ENCODE measurements around the gene GLB1L. TPM values are rescaled to one million over a fixed set of nuclear protein-coding genes. Genes with fewer than 3 reads are reported as not detected.
A peak's percentile ranks its signal among the peaks of the same experiment; 100 is the strongest.

Gene GLB1L
- total RNA-seq, result 1 to 10 TPM; 2.1 to 4.2 (median 2.8) TPM
- long read RNA-seq, result 0 reads

DNA sequence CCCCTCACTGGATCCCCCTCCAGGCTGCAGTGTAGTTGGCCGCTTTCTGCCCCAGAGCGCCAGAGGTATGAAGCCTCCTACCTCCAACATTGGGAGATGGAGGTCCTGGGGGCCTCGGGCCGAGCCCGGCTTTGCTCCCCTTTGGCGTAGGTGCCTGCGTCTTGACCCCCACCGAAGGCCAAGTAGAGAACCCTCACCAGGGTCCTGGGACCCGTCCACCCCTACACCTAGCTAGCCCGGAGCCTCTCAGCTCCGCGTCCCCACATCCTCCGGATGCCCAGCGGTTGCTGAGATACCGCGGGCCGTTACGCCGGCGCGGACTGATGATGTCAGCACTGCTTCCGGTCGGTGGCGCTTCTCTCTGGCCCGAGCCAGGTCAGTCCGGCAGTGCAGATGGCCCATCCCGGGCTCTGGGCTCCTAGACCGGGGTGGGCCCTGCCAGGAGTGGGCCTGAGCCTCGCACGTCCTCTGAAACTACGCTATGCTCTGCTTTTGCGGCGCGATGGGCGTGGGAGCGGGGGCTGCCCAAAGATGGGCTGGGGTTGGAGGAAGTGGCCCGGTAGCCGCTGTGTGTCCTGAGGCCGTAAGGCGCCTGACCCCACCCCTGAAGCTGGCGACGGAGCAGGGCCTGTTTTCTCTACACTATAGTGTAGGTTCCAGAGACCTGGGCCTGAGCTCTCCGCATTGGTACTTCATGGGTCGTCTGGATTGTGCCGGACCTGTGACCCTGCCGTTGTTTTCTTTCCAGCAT lies at the start of gene GLB1L, which contains the start of gene STK16:
GLB1L (minus strand) TSS at position 297 of the 751 bp plus-strand sequence. CDS start 1,871 bp downstream, outside the sequence.
STK16 (plus strand) TSS at position 332 of the 751 bp plus-strand sequence. CDS start 521 bp downstream, outside the sequence.
- ATAC-seq (peak; percentile 78 to 79 (median 78)), DNase-seq (peak; percentile 93 to 96 (median 95))
- Histone ChIP-seq H3K27me3 (no peaks in the 10 kb centered on the region), H3K36me3 (peaks cover 0 to 5% (median 2%) of the 10 kb centered on the region in 4 donors), H3K4me1 (peaks cover 2 to 50% (median 23%) of the 10 kb centered on the region in 4 donors), H3K27ac (peak within 1 kb of the TSS; percentile 94 to 95 (median 94)), H3K4me3 (peak within 1 kb of the TSS; percentile 96 to 98 (median 96)), H3K9me3 (no peaks in the 10 kb centered on the region)
- peak; percentile 91 for TF ChIP-seq POLR2A (IDR thresholded peaks at IDR 0.05)
- no peak for TF ChIP-seq CTCF (IDR thresholded peaks at IDR 0.05)
- 0% methylated on average over 7 of the region's 46 CpGs for WGBS (ENCODE audit: insufficient coverage, low coverage, low lambda C conversion rate, missing lambda C conversion rate)
- intact Hi-C loops (cut with DNase I), result no loop called here

GRCh38 chr2:219294356-219295351 lies 49.4 kb upstream of the GLB1L start:
- WGBS (ENCODE audit: insufficient coverage, low coverage, low lambda C conversion rate, missing lambda C conversion rate), result 11% methylated on average over 16 of the region's 67 CpGs
- Histone ChIP-seq H3K4me3 (peak overlapping the region; percentile 56 to 59 (median 57)), H3K9me3 (no peaks in the 10 kb centered on the region), H3K27me3 (no peaks in the 10 kb centered on the region), H3K27ac (peak overlapping the region in 2 of 3 donors; percentile 40 to 63), H3K36me3 (no peaks in the 10 kb centered on the region), H3K4me1 (peaks cover 0 to 2% (median 0%) of the 10 kb centered on the region in 4 donors)
- peak; percentile 96 to 98 (median 96) for ATAC-seq
- peak; percentile 92 to 93 (median 92) for DNase-seq
- TF ChIP-seq CTCF (IDR thresholded peaks at IDR 0.05) (peak; percentile 99 to 100 (median 99)), POLR2A (IDR thresholded peaks at IDR 0.05) (peak; percentile 49)
- intact Hi-C loops (cut with DNase I), result loop anchor here in 1 of 2 donors (5.0 to 10.0 kb wide), 3 partner anchors 70 to 270 kb away; partner anchors contain the start of genes ANKZF1, ATG9A and NHEJ1

DNA sequence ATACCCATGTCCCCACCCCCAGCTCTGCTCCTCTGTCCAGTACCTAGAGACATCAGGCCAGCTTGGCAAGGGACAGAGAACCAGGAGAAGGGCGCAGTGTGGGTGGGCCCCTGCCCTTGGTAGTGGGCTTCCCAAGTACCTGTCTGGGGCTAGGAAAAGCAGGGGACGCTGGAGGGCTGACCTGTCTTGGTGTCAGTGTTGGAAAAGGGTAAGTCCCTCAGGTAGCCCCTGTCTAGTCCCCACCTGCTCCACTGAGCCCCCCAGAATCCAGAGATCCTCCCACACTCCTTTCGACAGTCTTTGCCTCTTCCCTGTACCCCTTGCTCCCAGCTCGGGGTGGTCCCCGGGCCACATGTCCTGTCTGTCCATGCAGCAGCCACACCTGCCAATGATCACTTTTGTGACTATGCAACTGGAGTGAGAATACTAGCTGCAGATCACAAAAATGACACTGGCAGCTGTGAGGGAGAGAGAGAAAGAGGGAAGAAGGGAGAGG lies 48.5 kb upstream of the GLB1L start:
- DNase-seq (no peak), ATAC-seq (no peak)
- H3K36me3 ChIP-seq, result no peaks in the 10 kb centered on the region
- H3K27me3 ChIP-seq, result no peaks in the 10 kb centered on the region
- WGBS (ENCODE audit: insufficient coverage, low coverage, low lambda C conversion rate, missing lambda C conversion rate), result 70% methylated on average over 5 of the region's 5 CpGs
- no peak overlapping the region for H3K4me3 ChIP-seq
- no peaks in the 10 kb centered on the region for H3K9me3 ChIP-seq
- intact Hi-C loops (cut with DNase I), result loop anchor here in 1 of 2 donors (10.0 kb wide), 2 partner anchors 69 to 269 kb away; partner anchors contain the start of genes ANKZF1 and ATG9A
- H3K27ac ChIP-seq, result no peak overlapping the region
- peaks cover 0 to 2% (median 0%) of the 10 kb centered on the region in 4 donors for H3K4me1 ChIP-seq
- no peak for TF ChIP-seq CTCF (IDR thresholded peaks at IDR 0.05)
- no peak for TF ChIP-seq POLR2A (IDR thresholded peaks at IDR 0.05)

- intact Hi-C loops (cut with DNase I), result loop anchor here in 1 of 2 donors (10.0 kb wide), 2 partner anchors 68 to 268 kb away; partner anchors contain the start of genes ANKZF1 and ATG9A
- ATAC-seq (no peak), DNase-seq (no peak)
- TF ChIP-seq POLR2A (IDR thresholded peaks at IDR 0.05) (no peak), CTCF (IDR thresholded peaks at IDR 0.05) (no peak)
- no peaks in the 10 kb centered on the region for H3K27me3 ChIP-seq
- no peak overlapping the region for H3K4me3 ChIP-seq
- H3K36me3 ChIP-seq, result no peaks in the 10 kb centered on the region
- H3K9me3 ChIP-seq, result no peaks in the 10 kb centered on the region
- peaks cover 0 to 2% (median 0%) of the 10 kb centered on the region in 4 donors for H3K4me1 ChIP-seq
- no peak overlapping the region for H3K27ac ChIP-seq
- WGBS (ENCODE audit: insufficient coverage, low coverage, low lambda C conversion rate, missing lambda C conversion rate), result 73% methylated on average over 6 of the region's 9 CpGs
Measured at GRCh38 chr2:219292616-219293015, 47.4 kb upstream of the GLB1L start.

Data from right lobe of liver (tissue), 6 donors.